ENCODE results near the gene PPP1R14C.

The PPP1R14C gene

GRCh38 chr6:150243620-150244314 is 100.9 kb downstream of the PPP1R14C start:
- Histone ChIP-seq H3K9ac (ENCODE audit: low read length) (no peak overlapping the region), H3K9me3 (ENCODE audit: low read length) (no peaks in the 10 kb centered on the region), H3K36me3 (ENCODE audit: insufficient read depth, low read length) (no peaks in the 10 kb centered on the region), H3K4me1 (ENCODE audit: insufficient read depth, low read length) (no peaks in the 10 kb centered on the region), H3K27me3 (ENCODE audit: control insufficient read depth in 1 of 2, insufficient read depth in 2 of 2, low read length in 2 of 2) (no peaks in the 10 kb centered on the region), H3K27ac (ENCODE audit: low read depth, low read length) (no peak overlapping the region), H3K4me3 (ENCODE audit: low read depth in 1 of 2, low read length in 2 of 2) (no peak overlapping the region)

- H3K27me3 ChIP-seq (ENCODE audit: control insufficient read depth in 1 of 2, insufficient read depth in 2 of 2, low read length in 2 of 2), result no peaks in the 10 kb centered on the region
- no peak overlapping the region for H3K27ac ChIP-seq (ENCODE audit: low read depth, low read length)
- no peaks in the 10 kb centered on the region for H3K9me3 ChIP-seq (ENCODE audit: low read length)
- H3K9ac ChIP-seq (ENCODE audit: low read length), result no peak overlapping the region
- no peaks in the 10 kb centered on the region for H3K36me3 ChIP-seq (ENCODE audit: insufficient read depth, low read length)
- no peaks in the 10 kb centered on the region for H3K4me1 ChIP-seq (ENCODE audit: insufficient read depth, low read length)
- no peak overlapping the region for H3K4me3 ChIP-seq (ENCODE audit: low read depth in 1 of 2, low read length in 2 of 2)
Observed at GRCh38 chr6:150245148-150245935, 102.5 kb downstream of the PPP1R14C start.

GRCh38 chr6:150247803-150248202 is 105.0 kb downstream of the PPP1R14C start:
- no peak overlapping the region for H3K9ac ChIP-seq (ENCODE audit: low read length)
- no peak overlapping the region for H3K4me3 ChIP-seq (ENCODE audit: low read depth in 1 of 2, low read length in 2 of 2)
- H3K9me3 ChIP-seq (ENCODE audit: low read length), result no peaks in the 10 kb centered on the region
- H3K27ac ChIP-seq (ENCODE audit: low read depth, low read length), result no peak overlapping the region
- H3K36me3 ChIP-seq (ENCODE audit: insufficient read depth, low read length), result no peaks in the 10 kb centered on the region
- no peaks in the 10 kb centered on the region for H3K27me3 ChIP-seq (ENCODE audit: control insufficient read depth in 1 of 2, insufficient read depth in 2 of 2, low read length in 2 of 2)
- H3K4me1 ChIP-seq (ENCODE audit: insufficient read depth, low read length), result no peaks in the 10 kb centered on the region

GRCh38 chr6:150248300-150248699 is 105.5 kb downstream of the PPP1R14C start:
- Histone ChIP-seq H3K36me3 (ENCODE audit: insufficient read depth, low read length) (no peaks in the 10 kb centered on the region), H3K27me3 (ENCODE audit: control insufficient read depth in 1 of 2, insufficient read depth in 2 of 2, low read length in 2 of 2) (no peaks in the 10 kb centered on the region), H3K4me1 (ENCODE audit: insufficient read depth, low read length) (no peaks in the 10 kb centered on the region), H3K9me3 (ENCODE audit: low read length) (no peaks in the 10 kb centered on the region), H3K9ac (ENCODE audit: low read length) (no peak overlapping the region), H3K27ac (ENCODE audit: low read depth, low read length) (no peak overlapping the region), H3K4me3 (ENCODE audit: low read depth in 1 of 2, low read length in 2 of 2) (no peak overlapping the region)

- H3K27ac ChIP-seq (ENCODE audit: low read depth, low read length), result no peak overlapping the region
- no peaks in the 10 kb centered on the region for H3K36me3 ChIP-seq (ENCODE audit: insufficient read depth, low read length)
- no peaks in the 10 kb centered on the region for H3K9me3 ChIP-seq (ENCODE audit: low read length)
- no peaks in the 10 kb centered on the region for H3K4me1 ChIP-seq (ENCODE audit: insufficient read depth, low read length)
- H3K4me3 ChIP-seq (ENCODE audit: low read depth in 1 of 2, low read length in 2 of 2), result no peak overlapping the region
- no peaks in the 10 kb centered on the region for H3K27me3 ChIP-seq (ENCODE audit: control insufficient read depth in 1 of 2, insufficient read depth in 2 of 2, low read length in 2 of 2)
- no peak overlapping the region for H3K9ac ChIP-seq (ENCODE audit: low read length)
Observed at GRCh38 chr6:150249261-150249660, 106.4 kb downstream of the PPP1R14C start.

GRCh38 chr6:150250826-150251225 is 108.0 kb downstream of the PPP1R14C start:
- no peak overlapping the region for H3K9ac ChIP-seq (ENCODE audit: low read length)
- no peaks in the 10 kb centered on the region for H3K9me3 ChIP-seq (ENCODE audit: low read length)
- H3K27me3 ChIP-seq (ENCODE audit: control insufficient read depth in 1 of 2, insufficient read depth in 2 of 2, low read length in 2 of 2), result no peaks in the 10 kb centered on the region
- no peaks in the 10 kb centered on the region for H3K4me1 ChIP-seq (ENCODE audit: insufficient read depth, low read length)
- H3K4me3 ChIP-seq (ENCODE audit: low read depth in 1 of 2, low read length in 2 of 2), result no peak overlapping the region
- no peak overlapping the region for H3K27ac ChIP-seq (ENCODE audit: low read depth, low read length)
- H3K36me3 ChIP-seq (ENCODE audit: insufficient read depth, low read length), result no peaks in the 10 kb centered on the region

GRCh38 chr6:150251566-150252186 is 108.8 kb downstream of the PPP1R14C start:
- Histone ChIP-seq H3K36me3 (ENCODE audit: insufficient read depth, low read length) (no peaks in the 10 kb centered on the region), H3K27ac (ENCODE audit: low read depth, low read length) (no peak overlapping the region)

GRCh38 chr6:150252714-150253444 is 110.0 kb downstream of the PPP1R14C start:
- H3K36me3 ChIP-seq (ENCODE audit: insufficient read depth, low read length), result no peaks in the 10 kb centered on the region
- H3K9me3 ChIP-seq (ENCODE audit: low read length), result no peaks in the 10 kb centered on the region
- H3K27ac ChIP-seq (ENCODE audit: low read depth, low read length), result no peak overlapping the region
- H3K27me3 ChIP-seq (ENCODE audit: control insufficient read depth in 1 of 2, insufficient read depth in 2 of 2, low read length in 2 of 2), result no peaks in the 10 kb centered on the region
- no peak overlapping the region for H3K9ac ChIP-seq (ENCODE audit: low read length)
- no peaks in the 10 kb centered on the region for H3K4me1 ChIP-seq (ENCODE audit: insufficient read depth, low read length)
- H3K4me3 ChIP-seq (ENCODE audit: low read depth in 1 of 2, low read length in 2 of 2), result no peak overlapping the region

More at GRCh38 chr6:150251566-150252186, 108.8 kb downstream of the PPP1R14C start:
- H3K4me1 ChIP-seq (ENCODE audit: insufficient read depth, low read length), result no peaks in the 10 kb centered on the region
- no peak overlapping the region for H3K4me3 ChIP-seq (ENCODE audit: low read depth in 1 of 2, low read length in 2 of 2)
- H3K9ac ChIP-seq (ENCODE audit: low read length), result no peak overlapping the region
- H3K27me3 ChIP-seq (ENCODE audit: control insufficient read depth in 1 of 2, insufficient read depth in 2 of 2, low read length in 2 of 2), result no peaks in the 10 kb centered on the region
- no peaks in the 10 kb centered on the region for H3K9me3 ChIP-seq (ENCODE audit: low read length)

- Histone ChIP-seq H3K27ac (ENCODE audit: low read depth, low read length) (no peak overlapping the region), H3K9me3 (ENCODE audit: low read length) (no peaks in the 10 kb centered on the region), H3K27me3 (ENCODE audit: control insufficient read depth in 1 of 2, insufficient read depth in 2 of 2, low read length in 2 of 2) (no peaks in the 10 kb centered on the region), H3K4me3 (ENCODE audit: low read depth in 1 of 2, low read length in 2 of 2) (no peak overlapping the region), H3K4me1 (ENCODE audit: insufficient read depth, low read length) (no peaks in the 10 kb centered on the region), H3K9ac (ENCODE audit: low read length) (no peak overlapping the region), H3K36me3 (ENCODE audit: insufficient read depth, low read length) (no peaks in the 10 kb centered on the region)
Observed at GRCh38 chr6:150253489-150253888, 110.6 kb downstream of the PPP1R14C start.

GRCh38 chr6:150254770-150255169 is 111.9 kb downstream of the PPP1R14C start:
- H3K4me3 ChIP-seq (ENCODE audit: low read depth in 1 of 2, low read length in 2 of 2), result no peak overlapping the region
- no peaks in the 10 kb centered on the region for H3K27me3 ChIP-seq (ENCODE audit: control insufficient read depth in 1 of 2, insufficient read depth in 2 of 2, low read length in 2 of 2)
- H3K9me3 ChIP-seq (ENCODE audit: low read length), result no peaks in the 10 kb centered on the region
- no peak overlapping the region for H3K9ac ChIP-seq (ENCODE audit: low read length)
- H3K4me1 ChIP-seq (ENCODE audit: insufficient read depth, low read length), result no peaks in the 10 kb centered on the region
- no peak overlapping the region for H3K27ac ChIP-seq (ENCODE audit: low read depth, low read length)
- no peaks in the 10 kb centered on the region for H3K36me3 ChIP-seq (ENCODE audit: insufficient read depth, low read length)

- no peaks in the 10 kb centered on the region for H3K27me3 ChIP-seq (ENCODE audit: control insufficient read depth in 1 of 2, insufficient read depth in 2 of 2, low read length in 2 of 2)
- no peaks in the 10 kb centered on the region for H3K36me3 ChIP-seq (ENCODE audit: insufficient read depth, low read length)
- no peak overlapping the region for H3K27ac ChIP-seq (ENCODE audit: low read depth, low read length)
- no peaks in the 10 kb centered on the region for H3K9me3 ChIP-seq (ENCODE audit: low read length)
- no peaks in the 10 kb centered on the region for H3K4me1 ChIP-seq (ENCODE audit: insufficient read depth, low read length)
- no peak overlapping the region for H3K9ac ChIP-seq (ENCODE audit: low read length)
- H3K4me3 ChIP-seq (ENCODE audit: low read depth in 1 of 2, low read length in 2 of 2), result no peak overlapping the region
Observed at GRCh38 chr6:150255840-150256239, 113.0 kb downstream of the PPP1R14C start.
